Stimulated activated CD8-positive, alpha-beta memory T cell treated with anti-CD3 and anti-CD28 coated beads, Interleukin-4, amount 100 ng/mL, for 48 hours (primary cell): ENCODE data around the gene TMEM132A.
"Not testable (repeated sequence)": the region's sequence is repeated elsewhere in the genome, so short reads cannot be mapped to it uniquely, and the experiment has no call there.

Source experiments
- DNase-seq: peaks from one replicate; pipeline ENCODE4 v3.0.0-alpha.2; 2020

The TMEM132A gene

DNA sequence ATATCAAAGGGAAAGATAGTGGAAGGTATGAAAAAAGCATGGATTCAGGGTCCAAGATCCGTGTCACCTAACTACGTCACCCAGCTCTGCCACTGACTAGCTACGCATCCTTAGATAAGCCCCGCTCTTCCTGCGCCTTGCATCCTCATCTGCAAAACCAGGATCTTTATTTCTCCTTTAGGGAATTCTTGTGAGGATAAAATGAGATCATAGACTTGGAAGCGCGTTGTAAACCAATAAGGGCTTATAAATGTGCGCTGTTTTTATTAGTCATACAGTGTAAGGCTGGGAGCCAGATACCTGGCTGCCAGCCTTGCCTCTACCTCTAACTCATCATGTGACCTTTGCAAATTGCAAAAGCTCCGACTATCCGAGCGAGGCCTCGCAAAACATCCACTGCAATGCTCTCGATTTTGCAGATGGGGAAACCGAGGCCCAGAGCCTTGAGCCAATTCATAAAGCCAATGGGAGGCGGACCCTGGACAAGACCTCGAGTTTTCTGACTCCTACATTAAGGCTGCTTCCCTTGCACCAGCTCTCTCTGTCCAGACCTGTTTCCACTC lies 18.6 kb upstream of the TMEM132A start:
- DNase-seq = peak; percentile 38

DNA sequence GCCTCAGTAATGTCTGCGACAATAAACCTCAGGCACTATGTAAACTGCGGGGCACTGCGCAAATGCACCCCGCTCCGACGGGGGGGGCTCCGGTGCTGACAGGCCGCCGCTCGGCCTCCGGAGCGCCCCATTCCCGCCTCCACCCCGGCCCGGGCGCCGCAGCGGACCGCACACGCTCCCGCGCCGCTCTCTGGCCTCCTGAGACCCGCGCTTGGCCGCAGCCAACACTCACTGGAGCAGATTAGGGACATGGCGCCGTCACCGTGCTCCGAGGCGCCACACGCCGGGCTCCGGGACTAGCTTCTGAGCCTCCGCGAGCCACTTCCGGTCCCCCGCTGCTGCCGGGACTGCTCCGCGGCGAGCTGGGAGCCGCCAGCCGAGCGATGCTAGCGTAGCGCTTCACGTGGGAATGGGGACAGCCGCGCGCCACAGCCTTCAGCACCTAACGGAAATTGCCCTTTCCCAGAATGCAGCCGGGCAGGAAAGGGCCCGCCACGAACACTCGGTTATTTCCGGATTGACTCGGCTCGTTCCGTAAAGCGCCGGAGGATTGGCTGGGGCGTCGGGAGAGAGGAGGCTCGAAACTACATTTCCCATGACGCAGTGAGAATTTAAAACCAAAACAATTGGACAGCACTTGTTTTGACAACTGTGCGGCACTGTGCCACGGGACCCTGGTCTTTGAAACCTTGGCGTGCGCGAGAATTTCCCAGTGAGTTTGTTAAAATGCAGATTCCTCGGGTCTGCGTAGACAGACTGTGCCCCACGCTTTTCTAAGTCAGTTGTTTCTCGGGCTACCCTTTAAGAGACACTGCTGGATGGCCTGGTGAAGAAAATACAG lies 17.9 kb upstream of the TMEM132A start, which contains the start of gene PRPF19:
Gene PRPF19 (minus strand): TSS at position 454 of the 841 bp plus-strand sequence. CDS start 203 bp downstream, at position 251.
- peak; percentile 100 for DNase-seq

GRCh38 chr11:60908803-60909202 lies 15.5 kb upstream of the TMEM132A start:
- DNase-seq = no peak

- not testable (repeated sequence) for DNase-seq
Measured at GRCh38 chr11:60909680-60910280, 14.5 kb upstream of the TMEM132A start.

- DNase-seq = no peak
Measured at GRCh38 chr11:60910281-60910687, 14.0 kb upstream of the TMEM132A start.

DNA sequence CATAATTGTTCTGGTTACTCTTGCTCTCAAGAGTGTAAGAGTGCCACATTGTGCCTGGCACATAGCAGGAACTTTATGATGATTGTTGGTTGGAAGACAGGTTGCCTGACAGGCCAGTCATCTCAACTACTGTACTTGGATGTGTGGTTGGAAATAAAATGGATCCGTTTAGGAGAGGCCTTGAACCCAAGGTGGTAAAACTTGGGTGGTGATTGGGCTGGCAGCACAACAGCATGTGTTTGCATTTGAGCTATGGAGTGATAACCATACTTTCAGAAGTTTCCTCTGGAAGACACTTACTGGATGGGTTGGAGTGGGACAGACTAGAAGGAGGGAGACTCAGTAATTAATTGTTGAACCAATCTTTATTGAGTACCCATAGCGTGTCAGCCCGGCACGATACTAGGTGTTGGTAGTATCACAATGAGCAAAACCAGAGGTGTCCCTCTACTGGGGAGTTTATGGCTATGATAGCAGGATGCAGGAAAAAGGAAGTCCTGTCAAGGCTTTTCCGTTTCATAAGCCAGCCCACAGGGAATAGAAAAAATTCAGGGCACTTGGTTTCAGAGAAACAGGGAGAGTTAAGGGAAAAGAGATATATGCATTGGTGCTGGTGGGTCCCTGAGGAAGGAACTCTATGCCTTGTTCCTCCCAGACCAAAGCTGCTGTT lies 13.4 kb upstream of the TMEM132A start:
- no peak for DNase-seq

DNA sequence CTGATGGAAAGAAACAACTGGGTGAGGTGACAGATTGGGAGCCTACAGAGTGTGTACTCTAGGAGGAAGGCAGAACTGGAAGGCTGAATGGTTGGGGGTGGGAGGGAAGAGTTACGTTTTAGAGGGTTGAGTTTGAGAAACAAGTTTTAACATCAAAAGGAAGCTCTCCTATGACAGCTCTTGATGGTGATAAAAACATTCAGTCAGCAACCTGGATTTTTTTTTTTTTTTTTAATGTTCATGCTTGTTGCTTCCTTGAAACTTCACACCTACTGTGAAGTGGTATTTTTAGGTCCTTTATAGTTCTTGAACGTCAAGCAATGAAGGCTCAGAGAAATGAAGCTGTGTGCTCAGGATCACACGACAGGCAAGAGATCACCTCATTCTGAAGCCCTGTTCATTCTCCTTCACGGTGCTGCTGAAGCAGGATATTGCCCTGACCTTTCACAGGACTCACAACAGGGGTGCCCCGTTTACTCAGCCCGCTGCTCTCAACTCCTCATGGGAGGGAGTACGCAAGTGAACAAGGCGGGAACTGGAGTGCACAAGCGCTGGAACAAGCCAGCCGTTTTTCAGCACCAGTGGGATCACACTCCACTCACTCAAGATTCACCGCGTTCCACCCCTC lies 11.9 kb upstream of the TMEM132A start:
- peak; percentile 35 for DNase-seq

DNA sequence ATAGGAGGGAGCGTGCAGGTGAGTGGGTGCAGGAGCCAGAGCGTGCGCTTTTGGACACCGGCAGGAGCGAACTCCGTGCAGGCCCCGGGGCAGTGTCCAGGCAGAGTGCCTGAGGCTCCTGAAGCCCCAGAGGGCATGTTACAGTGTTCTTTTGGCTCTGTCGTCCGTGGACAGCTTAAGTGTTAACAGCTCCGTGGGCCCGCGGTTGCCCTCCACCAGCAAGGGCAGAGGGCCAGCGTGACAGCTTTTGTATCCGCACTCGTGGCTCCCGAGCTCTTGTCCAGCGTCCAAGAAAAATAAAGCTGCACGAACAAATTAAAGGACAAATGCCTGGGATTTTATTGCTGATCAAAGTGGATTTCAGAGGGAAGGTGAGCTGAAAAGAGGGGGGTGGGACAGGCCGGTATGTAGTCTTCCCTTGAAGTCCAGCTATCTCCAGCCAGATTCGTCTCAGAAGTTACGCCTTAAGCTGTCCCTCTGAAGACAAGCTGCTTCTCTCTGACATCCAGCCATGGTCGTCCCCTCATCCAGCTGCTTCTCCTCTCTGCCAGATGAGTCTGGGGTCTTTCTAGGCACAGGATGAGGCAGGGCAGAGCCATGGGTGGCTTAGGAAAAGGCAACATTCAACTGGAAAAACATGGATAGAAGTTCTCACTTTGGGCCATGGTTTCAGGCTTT lies 11.3 kb upstream of the TMEM132A start:
- no peak for DNase-seq

GRCh38 chr11:60913793-60914632 lies 10.2 kb upstream of the TMEM132A start, which contains the start of gene TMEM109:
Gene TMEM109, plus strand, starts transcription at chr11:60914158. Its CDS starts 5,536 bp downstream, at chr11:60919694.
- peak; percentile 90 for DNase-seq

DNA sequence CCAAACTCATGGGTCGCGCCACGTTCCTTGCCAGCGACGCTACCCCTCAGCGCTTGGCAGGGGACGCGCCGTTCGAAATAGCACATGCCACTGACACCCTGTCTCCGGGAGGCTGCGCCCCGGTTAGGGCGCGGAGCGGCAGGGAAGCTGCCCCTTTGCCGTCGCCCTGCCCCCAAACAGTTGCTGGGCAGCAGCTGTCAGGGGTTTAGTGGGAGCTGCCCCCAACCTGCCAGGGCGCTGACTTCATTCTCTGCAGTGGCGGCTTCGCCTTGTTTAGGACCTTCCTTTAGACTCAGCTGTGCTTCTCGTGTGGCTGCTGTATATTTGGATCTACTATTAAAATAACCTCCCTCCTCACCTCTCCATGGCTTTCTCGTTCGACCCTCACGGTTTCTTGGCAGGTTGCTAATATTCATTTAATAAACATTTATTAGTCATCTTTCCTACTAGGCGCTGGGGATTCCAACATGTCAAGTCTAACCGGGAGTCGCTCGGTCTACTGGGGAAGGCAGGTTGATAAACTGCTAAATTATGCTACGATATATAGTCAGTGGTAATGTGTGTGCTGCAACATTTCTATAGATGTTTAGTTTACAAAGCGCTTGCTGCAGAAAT lies 9.5 kb upstream of the TMEM132A start:
- peak; percentile 56 for DNase-seq

- peak; percentile 78 for DNase-seq
Measured at GRCh38 chr11:60915248-60915914, 8.9 kb upstream of the TMEM132A start.

DNA sequence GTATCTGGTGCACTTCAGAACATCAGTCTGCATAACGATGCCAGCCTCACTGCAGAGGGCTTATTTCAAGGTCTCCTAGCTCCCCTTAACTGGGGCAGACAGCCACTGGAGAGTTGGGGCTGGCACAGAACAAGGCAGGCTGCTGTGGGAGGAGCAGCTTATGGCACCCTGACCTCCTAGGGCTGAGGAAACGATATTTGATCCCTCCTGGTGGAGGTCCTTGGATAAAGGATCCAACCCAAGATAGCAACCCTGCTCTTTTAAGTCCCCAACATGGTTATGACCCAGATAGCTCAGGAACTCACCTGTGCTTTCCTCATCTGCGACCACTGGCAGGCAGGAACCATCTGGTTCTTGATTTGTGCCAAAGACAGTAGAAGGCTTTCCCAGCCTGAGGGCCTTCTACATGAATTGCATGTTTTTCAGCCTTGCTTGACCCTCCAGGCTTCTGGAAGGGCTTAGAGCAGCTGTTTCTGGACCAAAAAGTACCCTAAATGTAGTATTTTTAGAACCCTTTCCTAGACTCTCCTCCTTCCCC lies 7.5 kb upstream of the TMEM132A start:
- no peak for DNase-seq

GRCh38 chr11:60917267-60917666 lies 7.0 kb upstream of the TMEM132A start:
- no peak for DNase-seq

GRCh38 chr11:60918251-60918938 lies 5.9 kb upstream of the TMEM132A start:
- DNase-seq = no peak

- DNase-seq = no peak
Measured at GRCh38 chr11:60918939-60919265, 5.4 kb upstream of the TMEM132A start.

DNA sequence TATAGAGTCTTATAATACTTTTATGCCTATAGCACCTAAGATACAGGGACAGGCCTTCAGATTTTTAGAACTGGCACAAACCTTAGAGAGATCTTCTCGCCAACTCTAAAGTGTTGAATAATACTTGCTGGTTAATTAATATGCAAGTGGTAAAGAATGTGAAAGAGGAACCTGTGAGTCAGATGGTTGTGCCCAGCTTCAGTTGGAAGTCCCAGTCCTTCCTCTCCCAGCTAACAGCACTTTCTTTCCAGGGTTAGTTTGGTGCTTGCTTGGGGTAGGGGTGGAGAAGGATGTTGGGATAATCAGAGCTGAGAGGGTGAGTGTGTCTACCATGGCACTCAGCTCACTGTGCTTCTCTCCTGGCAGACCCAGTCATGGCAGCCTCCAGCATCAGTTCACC lies 4.9 kb upstream of the TMEM132A start:
- DNase-seq = no peak

DNA sequence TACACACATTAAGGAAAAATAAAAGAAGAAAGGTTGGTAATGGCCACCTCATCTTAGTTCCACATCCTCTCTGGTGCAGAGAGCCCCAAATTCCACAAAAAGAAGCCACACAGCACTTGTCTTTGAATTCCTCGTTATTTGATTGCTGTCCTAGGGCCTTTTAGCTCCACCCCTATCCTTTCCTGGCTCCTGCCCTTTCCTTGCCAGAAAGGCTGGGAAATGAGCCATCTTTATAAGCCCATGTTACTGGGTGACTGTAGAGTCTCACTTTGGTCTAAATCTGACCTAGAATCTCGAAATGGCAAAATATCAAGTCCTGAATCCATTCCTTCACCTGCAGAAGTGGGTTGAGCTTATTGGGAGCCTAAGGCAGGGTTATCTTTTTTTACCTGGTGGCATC lies 4.3 kb upstream of the TMEM132A start:
- no peak for DNase-seq

- no peak for DNase-seq
Measured at GRCh38 chr11:60921259-60921658, 3.0 kb upstream of the TMEM132A start.

- DNase-seq = no peak
Measured at GRCh38 chr11:60921777-60922335, 2.4 kb upstream of the TMEM132A start.
